Neuron (in vitro differentiated cells): ENCODE measurements around the gene MIOX.

Source experiments
- H2AFZ ChIP-seq: one replicate; pipeline ENCODE4 v1.6.1; 2013; ENCODE audit warnings: low read depth, mild to moderate bottlenecking, inconsistent platforms, low read length, moderate library complexity
- H3K27me3 ChIP-seq: one replicate; pipeline ENCODE4 v1.6.1; 2013; ENCODE audit warnings: low read length; ENCODE audit not compliant: insufficient read depth
- H3K36me3 ChIP-seq: one replicate; pipeline ENCODE4 v1.6.1; 2013; ENCODE audit warnings: low read length; ENCODE audit not compliant: insufficient read depth
- H3K4me1 ChIP-seq: one replicate; pipeline ENCODE4 v1.6.1; 2013; ENCODE audit warnings: low read length; ENCODE audit not compliant: insufficient read depth
- H3K4me3 ChIP-seq: 2 replicates; pipeline ENCODE4 v1.5.1; 2013; ENCODE audit warnings: mild to moderate bottlenecking, low read length, moderate library complexity
- H3K9me3 ChIP-seq: one replicate; pipeline ENCODE4 v1.6.1; 2013; ENCODE audit warnings: low read length

MIOX gene

GRCh38 chr22:50461536-50461935, 25.1 kb upstream of the MIOX start:
- H3K36me3 ChIP-seq = peaks cover 93% of the 10 kb centered on the region
- H3K9me3 ChIP-seq = no peaks in the 10 kb centered on the region
- no peaks in the 10 kb centered on the region for H3K4me1 ChIP-seq
- H2AFZ ChIP-seq = no peak overlapping the region
- no peaks in the 10 kb centered on the region for H3K27me3 ChIP-seq
- H3K4me3 ChIP-seq = no peak overlapping the region

GRCh38 chr22:50461979-50462540, 24.6 kb upstream of the MIOX start:
- H3K4me3 ChIP-seq = no peak overlapping the region
- no peaks in the 10 kb centered on the region for H3K27me3 ChIP-seq
- H3K9me3 ChIP-seq = no peaks in the 10 kb centered on the region
- no peaks in the 10 kb centered on the region for H3K4me1 ChIP-seq
- peaks cover 93% of the 10 kb centered on the region for H3K36me3 ChIP-seq
- no peak overlapping the region for H2AFZ ChIP-seq

GRCh38 chr22:50463188-50463900, 23.3 kb upstream of the MIOX start:
- Histone ChIP-seq H2AFZ (no peak overlapping the region), H3K36me3 (peaks cover 91% of the 10 kb centered on the region), H3K4me3 (no peak overlapping the region), H3K9me3 (no peaks in the 10 kb centered on the region), H3K27me3 (no peaks in the 10 kb centered on the region), H3K4me1 (no peaks in the 10 kb centered on the region)

GRCh38 chr22:50464451-50464850, 22.2 kb upstream of the MIOX start:
- Histone ChIP-seq H2AFZ (no peak overlapping the region), H3K4me1 (no peaks in the 10 kb centered on the region), H3K4me3 (no peak overlapping the region), H3K9me3 (no peaks in the 10 kb centered on the region), H3K27me3 (no peaks in the 10 kb centered on the region), H3K36me3 (peaks cover 81% of the 10 kb centered on the region)

GRCh38 chr22:50465066-50465930, 21.4 kb upstream of the MIOX start:
- no peaks in the 10 kb centered on the region for H3K9me3 ChIP-seq
- no peak overlapping the region for H2AFZ ChIP-seq
- H3K4me1 ChIP-seq = no peaks in the 10 kb centered on the region
- peaks cover 74% of the 10 kb centered on the region for H3K36me3 ChIP-seq
- H3K27me3 ChIP-seq = no peaks in the 10 kb centered on the region
- H3K4me3 ChIP-seq = no peak overlapping the region

- Histone ChIP-seq H2AFZ (no peak overlapping the region), H3K4me3 (no peak overlapping the region), H3K9me3 (no peaks in the 10 kb centered on the region), H3K27me3 (no peaks in the 10 kb centered on the region), H3K4me1 (peaks cover under 1% of the 10 kb centered on the region), H3K36me3 (peaks cover 56% of the 10 kb centered on the region)
Observed at GRCh38 chr22:50467341-50467740, 19.3 kb upstream of the MIOX start.

- peaks cover 53% of the 10 kb centered on the region for H3K36me3 ChIP-seq
Observed at GRCh38 chr22:50467773-50468440, 18.8 kb upstream of the MIOX start.

GRCh38 chr22:50468626-50469025, 18.0 kb upstream of the MIOX start:
- Histone ChIP-seq H3K36me3 (peaks cover 46% of the 10 kb centered on the region), H3K4me3 (no peak overlapping the region), H3K9me3 (no peaks in the 10 kb centered on the region), H3K4me1 (peaks cover 9% of the 10 kb centered on the region), H2AFZ (no peak overlapping the region), H3K27me3 (no peaks in the 10 kb centered on the region)

More at GRCh38 chr22:50467773-50468440, 18.8 kb upstream of the MIOX start:
- Histone ChIP-seq H3K4me3 (no peak overlapping the region), H2AFZ (no peak overlapping the region), H3K9me3 (no peaks in the 10 kb centered on the region), H3K27me3 (no peaks in the 10 kb centered on the region), H3K4me1 (peaks cover 2% of the 10 kb centered on the region)

GRCh38 chr22:50469377-50470305, 17.0 kb upstream of the MIOX start:
- H2AFZ ChIP-seq = no peak overlapping the region
- no peaks in the 10 kb centered on the region for H3K27me3 ChIP-seq
- peaks cover 13% of the 10 kb centered on the region for H3K4me1 ChIP-seq
- no peak overlapping the region for H3K4me3 ChIP-seq
- peaks cover 36% of the 10 kb centered on the region for H3K36me3 ChIP-seq
- no peaks in the 10 kb centered on the region for H3K9me3 ChIP-seq

- Histone ChIP-seq H3K36me3 (peaks cover 27% of the 10 kb centered on the region), H3K4me3 (no peak overlapping the region), H3K27me3 (no peaks in the 10 kb centered on the region), H2AFZ (no peak overlapping the region), H3K9me3 (no peaks in the 10 kb centered on the region), H3K4me1 (peaks cover 16% of the 10 kb centered on the region)
Observed at GRCh38 chr22:50470491-50470890, 16.2 kb upstream of the MIOX start.

- no peak overlapping the region for H2AFZ ChIP-seq
- H3K36me3 ChIP-seq = peaks cover 20% of the 10 kb centered on the region
- H3K9me3 ChIP-seq = no peaks in the 10 kb centered on the region
- peaks cover 18% of the 10 kb centered on the region for H3K4me1 ChIP-seq
- H3K27me3 ChIP-seq = no peaks in the 10 kb centered on the region
- H3K4me3 ChIP-seq = no peak overlapping the region
Observed at GRCh38 chr22:50471197-50471847, 15.3 kb upstream of the MIOX start.

- no peak overlapping the region for H2AFZ ChIP-seq
- no peak overlapping the region for H3K4me3 ChIP-seq
- peaks cover 18% of the 10 kb centered on the region for H3K4me1 ChIP-seq
- H3K36me3 ChIP-seq = peaks cover 14% of the 10 kb centered on the region
- no peaks in the 10 kb centered on the region for H3K27me3 ChIP-seq
- H3K9me3 ChIP-seq = no peaks in the 10 kb centered on the region
Observed at GRCh38 chr22:50471962-50472361, 14.7 kb upstream of the MIOX start.
